Activated CD8-positive, alpha-beta memory T cell treated with anti-CD3 and anti-CD28 coated beads, Interleukin-2, amount 50 U/mL, for 1 hour (primary cell): ENCODE measurements around the gene TMED5.

ENCODE experiments used
- DNase-seq: peaks from one replicate; pipeline ENCODE4 v3.0.0-alpha.2; 2020; ENCODE audit errors: extremely low read depth

TMED5 gene

DNA sequence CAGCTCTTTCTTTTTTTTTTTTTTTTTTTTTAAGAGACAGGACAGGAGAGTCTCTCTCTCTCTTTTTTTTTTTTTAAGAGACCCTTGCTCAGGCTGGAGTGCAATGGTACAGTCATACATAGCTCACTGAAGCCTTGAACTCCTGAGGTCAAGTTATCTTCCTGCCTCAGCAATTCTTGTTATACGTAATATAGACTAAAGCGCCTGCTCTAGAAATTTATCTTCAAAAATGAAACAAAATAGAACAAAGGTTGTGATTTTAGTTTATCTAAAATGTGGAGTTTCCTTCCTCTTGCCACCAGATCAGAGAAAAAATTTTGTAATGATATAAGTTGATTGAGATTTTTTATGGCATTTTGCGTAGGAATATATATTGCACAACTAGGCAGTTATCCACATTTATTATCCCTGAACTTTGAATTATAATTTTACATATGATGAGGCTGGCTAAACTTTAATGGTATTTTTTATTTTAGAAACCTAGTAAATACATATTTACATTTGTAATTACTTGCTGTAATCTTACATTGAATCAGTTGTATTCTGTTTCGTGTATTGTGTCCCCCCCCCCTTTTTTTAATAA lies 56.9 kb downstream of the TMED5 start:
- DNase-seq, result no peak

DNA sequence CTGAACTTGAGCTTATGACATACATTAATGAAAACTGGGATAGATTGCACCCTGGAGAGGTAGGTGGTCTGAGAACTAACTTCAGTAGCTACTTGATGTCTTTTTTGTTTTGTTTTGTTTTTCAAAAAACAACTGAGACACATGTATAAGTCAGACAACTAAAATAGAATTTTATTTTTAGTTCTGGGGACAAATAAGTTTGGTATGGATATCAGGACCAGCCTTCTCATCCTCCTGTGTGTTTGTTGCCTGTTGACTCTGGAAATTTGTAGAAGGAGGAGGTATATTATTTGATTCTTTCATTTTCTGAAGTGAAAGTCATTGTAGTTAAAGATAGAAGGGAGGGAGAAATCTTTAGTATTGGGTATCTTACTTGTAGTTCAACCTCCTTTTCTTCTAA lies 59.6 kb downstream of the TMED5 start:
- no peak for DNase-seq

DNA sequence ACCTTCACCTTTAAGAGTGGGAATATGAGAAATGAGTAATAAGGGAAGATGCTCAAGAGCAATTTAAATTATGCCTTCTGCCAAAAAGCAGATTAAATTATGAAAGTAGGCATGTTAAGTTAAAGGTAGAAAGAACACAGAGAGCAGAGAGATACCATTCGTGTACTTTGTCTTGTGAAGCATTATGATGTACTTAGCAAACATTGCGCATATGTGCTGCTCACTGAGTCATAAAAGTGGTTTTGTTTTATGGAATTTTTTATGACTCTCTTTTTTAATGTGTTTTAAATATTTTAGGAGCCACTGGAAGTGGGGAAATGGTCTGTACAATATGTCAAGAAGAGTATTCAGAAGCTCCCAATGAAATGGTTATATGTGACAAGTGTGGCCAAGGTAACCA lies 65.8 kb downstream of the TMED5 start:
- no peak for DNase-seq

DNA sequence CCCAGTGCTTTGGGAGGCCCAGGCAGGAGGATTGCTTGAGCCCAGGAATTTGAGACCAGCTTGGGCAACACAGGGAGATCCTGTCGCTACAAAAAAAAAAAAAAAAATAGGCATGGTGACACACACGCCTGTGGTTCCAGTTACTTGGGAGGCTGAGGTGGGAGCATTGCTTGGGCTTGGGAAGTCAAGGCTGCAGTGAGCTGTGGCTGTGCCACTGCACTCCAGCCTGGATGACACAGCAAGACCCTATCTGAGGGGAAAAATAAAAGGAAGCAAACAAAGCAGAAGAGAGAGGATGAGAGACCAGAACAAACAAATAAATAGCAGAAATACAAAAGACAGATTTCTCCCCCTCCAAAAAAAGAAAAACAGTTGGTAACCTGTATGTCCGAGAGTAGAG lies 67.1 kb downstream of the TMED5 start:
- DNase-seq, result no peak

DNA sequence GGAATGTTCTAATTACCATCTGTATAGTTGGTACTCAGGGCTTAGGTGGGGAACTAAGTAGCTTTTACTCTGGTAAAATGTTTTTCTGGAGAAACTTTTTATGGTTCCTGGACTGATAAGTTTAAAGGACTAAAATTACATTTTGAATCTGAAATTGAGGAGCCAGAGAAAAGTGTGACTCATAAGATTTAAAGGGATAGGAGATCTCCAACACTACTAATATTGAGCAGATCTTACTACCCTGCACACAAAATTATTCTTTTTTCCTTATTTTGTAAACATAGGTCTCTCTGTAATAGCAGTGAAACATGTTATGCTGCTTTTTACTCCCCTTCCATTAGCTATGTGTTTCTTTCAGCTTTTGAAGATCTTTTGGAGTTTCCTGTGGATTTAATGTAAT lies 68.7 kb downstream of the TMED5 start:
- DNase-seq, result no peak

DNA sequence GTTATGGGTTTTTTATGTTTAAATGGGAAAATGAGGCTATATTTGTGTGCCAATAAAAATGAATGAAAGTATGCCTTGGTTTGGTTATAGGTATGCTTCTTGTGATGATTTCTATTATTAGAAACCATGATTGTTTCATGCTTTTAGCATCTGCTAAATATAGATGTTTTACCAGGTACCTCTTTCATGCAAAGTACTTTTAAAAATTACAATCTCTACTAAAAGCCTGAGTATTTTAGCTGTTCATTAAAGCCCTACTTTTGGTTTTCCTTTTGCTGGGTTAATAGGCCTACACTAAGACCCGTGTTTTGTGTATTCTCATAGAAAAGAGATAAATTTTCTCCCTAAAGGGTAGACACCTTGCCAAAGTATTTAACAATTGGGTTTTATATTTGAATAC lies 69.1 kb downstream of the TMED5 start:
- no peak for DNase-seq

DNA sequence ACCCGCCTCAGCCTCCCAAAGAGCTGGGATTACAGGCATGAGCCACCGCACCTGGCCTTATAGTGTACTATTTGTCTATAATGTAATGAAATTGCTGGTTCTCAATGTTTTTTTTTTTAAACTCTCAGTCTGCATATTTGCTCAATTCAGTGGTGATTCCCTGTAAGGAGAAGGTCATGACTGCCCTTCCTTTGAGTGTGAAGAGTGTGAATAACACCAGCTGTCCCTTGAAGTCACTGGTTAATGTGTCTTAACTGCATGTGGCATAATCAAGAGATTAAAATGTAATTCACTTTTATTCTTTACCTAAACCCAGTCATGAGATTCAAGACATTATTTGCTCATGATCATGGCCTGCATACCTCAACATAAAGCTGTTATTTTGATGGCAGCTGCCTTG lies 70.6 kb downstream of the TMED5 start:
- DNase-seq, result no peak

DNA sequence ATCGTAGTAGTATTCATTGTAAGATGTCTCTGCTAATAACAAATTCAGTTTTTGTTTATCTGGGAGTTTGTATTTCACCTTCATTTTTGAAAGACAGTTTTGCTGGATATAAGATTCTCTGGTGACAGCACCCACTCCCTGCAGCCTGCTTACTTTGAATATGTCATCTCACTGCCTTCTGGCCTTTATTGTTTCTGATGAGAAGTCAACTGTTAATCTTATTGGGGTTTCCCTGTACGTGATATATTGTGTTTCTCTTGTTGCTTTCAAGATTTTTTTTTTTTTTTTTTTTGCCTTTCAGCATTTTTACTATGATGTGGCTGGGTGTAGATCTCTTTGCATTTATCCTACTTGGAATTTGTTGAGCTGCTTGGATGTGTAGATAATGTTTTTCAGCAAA lies 71.9 kb downstream of the TMED5 start:
- no peak for DNase-seq

DNA sequence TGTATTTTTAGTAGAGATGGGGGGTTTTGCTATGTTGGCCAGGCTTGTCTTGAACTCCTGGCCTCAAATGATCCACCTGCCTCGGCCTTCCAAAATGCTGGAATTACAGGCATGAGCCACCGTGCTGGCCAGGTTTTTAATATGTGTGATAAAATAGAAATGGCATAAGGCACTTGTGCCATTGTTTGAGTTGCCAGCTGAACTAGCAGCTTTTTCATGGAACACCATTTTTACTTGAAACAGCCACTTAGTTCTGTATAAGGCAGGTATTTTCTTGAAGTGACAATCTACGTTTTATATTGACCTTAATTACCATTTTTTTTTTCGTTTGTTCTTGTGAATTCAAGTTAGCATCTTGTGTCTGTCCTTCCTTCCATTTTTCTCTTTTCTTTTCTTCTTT lies 72.8 kb downstream of the TMED5 start:
- DNase-seq, result no peak

DNA sequence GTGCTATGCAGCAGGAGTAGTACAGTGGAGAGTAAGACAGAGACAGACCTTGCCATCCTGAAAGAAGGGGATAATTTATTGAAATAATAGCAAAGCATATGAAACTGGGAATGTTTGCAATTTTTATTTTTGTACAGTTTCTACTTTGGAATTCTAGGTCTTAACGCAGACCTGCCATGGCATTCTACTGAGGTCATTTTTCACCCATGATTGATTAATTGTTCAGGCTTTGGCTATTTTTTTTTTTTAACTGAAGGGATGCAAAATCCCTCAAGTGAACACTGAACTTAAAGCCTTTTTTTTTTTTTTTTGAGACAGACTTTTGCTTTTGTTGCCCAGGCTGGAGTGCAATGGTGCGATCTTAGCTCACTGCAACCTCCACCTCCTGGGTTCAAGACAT lies 74.0 kb downstream of the TMED5 start:
- DNase-seq, result no peak

DNA sequence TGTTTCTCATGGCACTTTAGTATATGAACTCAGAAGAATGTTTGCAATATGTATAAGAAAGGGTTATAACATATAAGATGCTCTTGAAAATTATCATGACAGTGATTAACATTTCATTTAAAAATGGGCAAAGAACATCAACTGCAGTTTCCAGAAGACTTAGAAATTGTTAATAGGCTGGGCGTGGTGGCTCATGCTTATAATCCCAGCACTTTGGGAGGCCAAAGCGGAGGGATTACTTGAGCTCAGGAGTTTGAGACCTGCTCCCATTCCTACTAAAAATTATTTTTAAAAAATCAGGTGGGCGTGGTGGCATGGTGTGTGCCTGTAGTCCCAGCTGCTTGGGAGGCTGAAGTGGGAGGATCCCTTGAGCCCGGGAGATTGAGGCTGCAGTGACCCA lies 78.1 kb downstream of the TMED5 start:
- DNase-seq, result no peak
